Stimulated activated CD8-positive, alpha-beta memory T cell treated with anti-CD3 and anti-CD28 coated beads, Interleukin-15, amount 100 ng/mL, for 48 hours (primary cell): ENCODE data around the gene PLXNA1.

Source experiments
- DNase-seq, 2 donors: peaks; one replicate each; pipeline ENCODE4 v3.0.0-alpha.2; 2020; ENCODE audit warnings: low read depth in 2 of 2

PLXNA1 gene

GRCh38 chr3:126952983-126953660 lies 29.8 kb upstream of the PLXNA1 start:
- DNase-seq: no peak

- no peak for DNase-seq
Observed at GRCh38 chr3:126954141-126954842, 28.6 kb upstream of the PLXNA1 start.

- no peak for DNase-seq
Observed at GRCh38 chr3:126955004-126955790, 27.7 kb upstream of the PLXNA1 start.

GRCh38 chr3:126956361-126956760 lies 26.6 kb upstream of the PLXNA1 start:
- no peak for DNase-seq

- DNase-seq: no peak
Observed at GRCh38 chr3:126956866-126957650, 25.9 kb upstream of the PLXNA1 start.

- DNase-seq: no peak
Observed at GRCh38 chr3:126957776-126958637, 24.9 kb upstream of the PLXNA1 start.

- no peak for DNase-seq
Observed at GRCh38 chr3:126958638-126959085, 24.3 kb upstream of the PLXNA1 start.

GRCh38 chr3:126959136-126959920 lies 23.6 kb upstream of the PLXNA1 start:
- DNase-seq: no peak

- DNase-seq: no peak
Observed at GRCh38 chr3:126959921-126960603, 22.9 kb upstream of the PLXNA1 start.

- no peak for DNase-seq
Observed at GRCh38 chr3:126960604-126960995, 22.3 kb upstream of the PLXNA1 start.

GRCh38 chr3:126961191-126961790 lies 21.6 kb upstream of the PLXNA1 start:
- no peak for DNase-seq

- DNase-seq: no peak
Observed at GRCh38 chr3:126961791-126962461, 21.0 kb upstream of the PLXNA1 start.

GRCh38 chr3:126962756-126963155 lies 20.2 kb upstream of the PLXNA1 start:
- no peak for DNase-seq

GRCh38 chr3:126963261-126964190 lies 19.4 kb upstream of the PLXNA1 start:
- DNase-seq: no peak

GRCh38 chr3:126964261-126964660 lies 18.7 kb upstream of the PLXNA1 start:
- DNase-seq: no peak

- no peak for DNase-seq
Observed at GRCh38 chr3:126964950-126965349, 18.0 kb upstream of the PLXNA1 start.

- DNase-seq: no peak
Observed at GRCh38 chr3:126965526-126966080, 17.3 kb upstream of the PLXNA1 start.
